ENCODE results near the gene SLAMF6.

SLAMF6 gene

DNA sequence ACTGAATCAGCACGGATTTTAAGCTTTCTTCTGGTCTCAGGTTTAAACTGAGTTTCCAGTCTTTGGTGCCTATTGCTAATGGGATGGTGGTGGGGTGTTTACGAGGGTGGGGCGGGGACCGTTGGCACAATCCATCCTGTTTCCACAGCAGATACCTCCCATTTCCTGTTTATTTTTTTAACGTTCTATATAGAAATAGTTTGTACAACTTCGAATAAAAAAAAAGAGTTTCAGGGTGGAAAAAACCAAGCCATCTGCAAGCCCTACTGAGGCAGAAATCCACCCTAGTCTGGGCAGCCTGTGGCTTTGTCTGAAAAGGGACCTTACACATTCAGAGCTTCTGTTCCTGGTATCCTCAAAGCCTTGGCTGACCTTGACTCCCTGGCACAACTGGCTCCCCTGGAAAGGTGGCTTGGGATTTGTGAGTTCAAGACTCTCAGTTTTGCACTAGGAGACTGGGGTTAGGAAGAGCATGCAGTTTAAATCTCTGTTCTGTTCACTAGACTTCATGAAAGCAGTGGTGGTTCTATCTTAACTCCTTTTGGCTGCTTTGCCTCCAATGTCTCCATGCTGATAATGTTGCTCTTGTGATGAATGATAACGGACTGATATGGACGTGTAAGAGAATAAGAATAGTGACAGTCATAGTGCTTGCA, 76.0 kb downstream of the SLAMF6 start:
- Histone ChIP-seq H4K20me1 (ENCODE audit: insufficient read depth) (no peaks in the 10 kb centered on the region), H3K27me3 (ENCODE audit: insufficient read depth, low read depth) (no peaks in the 10 kb centered on the region), H3K27ac (no peak overlapping the region), H3K4me3 (IDR thresholded peaks at IDR 0.05; ENCODE audit: insufficient read depth, low read depth, low read length) (no peak overlapping the region), H2AFZ (ENCODE audit: low read depth) (no peak overlapping the region), H3K79me2 (ENCODE audit: insufficient read depth, low read depth) (no peaks in the 10 kb centered on the region), H3K36me3 (ENCODE audit: insufficient read depth) (no peaks in the 10 kb centered on the region), H3K4me2 (no peak overlapping the region), H3K9ac (no peak overlapping the region), H3K4me1 (ENCODE audit: low read depth, poor library complexity, severe bottlenecking) (no peaks in the 10 kb centered on the region)
- TF ChIP-seq, protein P1, sequence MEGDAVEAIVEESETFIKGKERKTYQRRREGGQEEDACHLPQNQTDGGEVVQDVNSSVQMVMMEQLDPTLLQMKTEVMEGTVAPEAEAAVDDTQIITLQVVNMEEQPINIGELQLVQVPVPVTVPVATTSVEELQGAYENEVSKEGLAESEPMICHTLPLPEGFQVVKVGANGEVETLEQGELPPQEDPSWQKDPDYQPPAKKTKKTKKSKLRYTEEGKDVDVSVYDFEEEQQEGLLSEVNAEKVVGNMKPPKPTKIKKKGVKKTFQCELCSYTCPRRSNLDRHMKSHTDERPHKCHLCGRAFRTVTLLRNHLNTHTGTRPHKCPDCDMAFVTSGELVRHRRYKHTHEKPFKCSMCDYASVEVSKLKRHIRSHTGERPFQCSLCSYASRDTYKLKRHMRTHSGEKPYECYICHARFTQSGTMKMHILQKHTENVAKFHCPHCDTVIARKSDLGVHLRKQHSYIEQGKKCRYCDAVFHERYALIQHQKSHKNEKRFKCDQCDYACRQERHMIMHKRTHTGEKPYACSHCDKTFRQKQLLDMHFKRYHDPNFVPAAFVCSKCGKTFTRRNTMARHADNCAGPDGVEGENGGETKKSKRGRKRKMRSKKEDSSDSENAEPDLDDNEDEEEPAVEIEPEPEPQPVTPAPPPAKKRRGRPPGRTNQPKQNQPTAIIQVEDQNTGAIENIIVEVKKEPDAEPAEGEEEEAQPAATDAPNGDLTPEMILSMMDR (conservative IDR thresholded peaks at IDR 0.05; ENCODE audit: low read depth, low read length) = no peak

- Histone ChIP-seq H3K4me2 (no peak overlapping the region), H3K36me3 (ENCODE audit: insufficient read depth) (no peaks in the 10 kb centered on the region), H3K27ac (no peak overlapping the region), H3K4me1 (ENCODE audit: low read depth, poor library complexity, severe bottlenecking) (peaks cover 48% of the 10 kb centered on the region), H3K27me3 (ENCODE audit: insufficient read depth, low read depth) (no peaks in the 10 kb centered on the region), H3K79me2 (ENCODE audit: insufficient read depth, low read depth) (no peaks in the 10 kb centered on the region), H4K20me1 (ENCODE audit: insufficient read depth) (no peaks in the 10 kb centered on the region), H3K4me3 (IDR thresholded peaks at IDR 0.05; ENCODE audit: insufficient read depth, low read depth, low read length) (no peak overlapping the region), H3K9ac (no peak overlapping the region), H2AFZ (ENCODE audit: low read depth) (no peak overlapping the region)
- TF ChIP-seq, protein P1 (conservative IDR thresholded peaks at IDR 0.05; ENCODE audit: low read depth, low read length) = no peak
Measured at GRCh38 chr1:160439718-160440117, 83.3 kb downstream of the SLAMF6 start.

- no peaks in the 10 kb centered on the region for H3K27me3 ChIP-seq (ENCODE audit: insufficient read depth, low read depth)
- no peak overlapping the region for H3K4me3 ChIP-seq (IDR thresholded peaks at IDR 0.05; ENCODE audit: insufficient read depth, low read depth, low read length)
- H3K9ac ChIP-seq = no peak overlapping the region
- peak overlapping the region; percentile 79 for H3K4me2 ChIP-seq
- no peaks in the 10 kb centered on the region for H3K79me2 ChIP-seq (ENCODE audit: insufficient read depth, low read depth)
- H4K20me1 ChIP-seq (ENCODE audit: insufficient read depth) = no peaks in the 10 kb centered on the region
- peak overlapping the region; percentile 80 for H2AFZ ChIP-seq (ENCODE audit: low read depth)
- H3K27ac ChIP-seq = peak overlapping the region; percentile 60; the same call in 1 of the 2 replicates
- peaks cover 48% of the 10 kb centered on the region for H3K4me1 ChIP-seq (ENCODE audit: low read depth, poor library complexity, severe bottlenecking)
- H3K36me3 ChIP-seq (ENCODE audit: insufficient read depth) = no peaks in the 10 kb centered on the region
- TF ChIP-seq, protein P1 (conservative IDR thresholded peaks at IDR 0.05; ENCODE audit: low read depth, low read length) = no peak
Measured at GRCh38 chr1:160438935-160439334, 84.1 kb downstream of the SLAMF6 start.

GRCh38 chr1:160438317-160438918, 84.6 kb downstream of the SLAMF6 start:
- Histone ChIP-seq H3K4me1 (ENCODE audit: low read depth, poor library complexity, severe bottlenecking) (peaks cover 48% of the 10 kb centered on the region), H3K4me2 (peak overlapping the region; percentile 79), H2AFZ (ENCODE audit: low read depth) (peak overlapping the region; percentile 80), H3K4me3 (IDR thresholded peaks at IDR 0.05; ENCODE audit: insufficient read depth, low read depth, low read length) (peak overlapping the region; percentile 87), H3K9ac (peak overlapping the region; percentile 44; the same call in 1 of the 2 replicates), H3K27ac (peak overlapping the region; percentile 60), H3K27me3 (ENCODE audit: insufficient read depth, low read depth) (no peaks in the 10 kb centered on the region), H3K79me2 (ENCODE audit: insufficient read depth, low read depth) (no peaks in the 10 kb centered on the region), H4K20me1 (ENCODE audit: insufficient read depth) (no peaks in the 10 kb centered on the region), H3K36me3 (ENCODE audit: insufficient read depth) (no peaks in the 10 kb centered on the region)
- TF ChIP-seq, protein P1 (conservative IDR thresholded peaks at IDR 0.05; ENCODE audit: low read depth, low read length) = no peak
